Measurements from ENCODE around the gene IP6K3.

DNA sequence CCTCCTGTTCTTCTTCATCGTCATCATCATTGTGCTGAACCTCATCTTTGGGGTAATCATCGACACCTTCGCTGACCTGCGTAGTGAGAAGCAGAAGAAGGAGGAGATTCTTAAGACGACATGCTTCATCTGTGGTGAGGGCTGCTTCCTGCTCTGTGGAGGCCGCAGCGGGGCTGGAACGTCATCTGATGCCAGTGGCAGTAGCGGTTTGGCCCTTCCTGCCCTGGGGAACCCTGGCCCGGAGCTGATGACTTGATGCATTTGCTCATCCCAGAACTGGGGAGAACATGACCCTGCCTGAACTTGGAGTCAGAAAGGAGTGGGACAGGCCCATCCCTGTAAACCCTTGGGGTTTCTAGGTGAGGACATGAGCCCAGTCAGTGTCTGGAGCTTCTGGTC, 53.9 kb downstream of the IP6K3 start:
- TF ChIP-seq, protein P1, sequence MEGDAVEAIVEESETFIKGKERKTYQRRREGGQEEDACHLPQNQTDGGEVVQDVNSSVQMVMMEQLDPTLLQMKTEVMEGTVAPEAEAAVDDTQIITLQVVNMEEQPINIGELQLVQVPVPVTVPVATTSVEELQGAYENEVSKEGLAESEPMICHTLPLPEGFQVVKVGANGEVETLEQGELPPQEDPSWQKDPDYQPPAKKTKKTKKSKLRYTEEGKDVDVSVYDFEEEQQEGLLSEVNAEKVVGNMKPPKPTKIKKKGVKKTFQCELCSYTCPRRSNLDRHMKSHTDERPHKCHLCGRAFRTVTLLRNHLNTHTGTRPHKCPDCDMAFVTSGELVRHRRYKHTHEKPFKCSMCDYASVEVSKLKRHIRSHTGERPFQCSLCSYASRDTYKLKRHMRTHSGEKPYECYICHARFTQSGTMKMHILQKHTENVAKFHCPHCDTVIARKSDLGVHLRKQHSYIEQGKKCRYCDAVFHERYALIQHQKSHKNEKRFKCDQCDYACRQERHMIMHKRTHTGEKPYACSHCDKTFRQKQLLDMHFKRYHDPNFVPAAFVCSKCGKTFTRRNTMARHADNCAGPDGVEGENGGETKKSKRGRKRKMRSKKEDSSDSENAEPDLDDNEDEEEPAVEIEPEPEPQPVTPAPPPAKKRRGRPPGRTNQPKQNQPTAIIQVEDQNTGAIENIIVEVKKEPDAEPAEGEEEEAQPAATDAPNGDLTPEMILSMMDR (IDR thresholded peaks at IDR 0.05), result no peak
- no peak for TF ChIP-seq POLR2A (IDR thresholded peaks at IDR 0.05)
